ENCODE data around the gene GOLGA6L10. TPM values are rescaled to one million over a fixed set of nuclear protein-coding genes. Genes with fewer than 3 reads are reported as not detected.

The GOLGA6L10 gene
- total and polyA plus RNA-seq, 9 of the 15 experiments (the other 6 are each of a cell fraction or from before 2014, with no cell fraction given): 0.32 to 7.1 (median 2.0) TPM

DNA sequence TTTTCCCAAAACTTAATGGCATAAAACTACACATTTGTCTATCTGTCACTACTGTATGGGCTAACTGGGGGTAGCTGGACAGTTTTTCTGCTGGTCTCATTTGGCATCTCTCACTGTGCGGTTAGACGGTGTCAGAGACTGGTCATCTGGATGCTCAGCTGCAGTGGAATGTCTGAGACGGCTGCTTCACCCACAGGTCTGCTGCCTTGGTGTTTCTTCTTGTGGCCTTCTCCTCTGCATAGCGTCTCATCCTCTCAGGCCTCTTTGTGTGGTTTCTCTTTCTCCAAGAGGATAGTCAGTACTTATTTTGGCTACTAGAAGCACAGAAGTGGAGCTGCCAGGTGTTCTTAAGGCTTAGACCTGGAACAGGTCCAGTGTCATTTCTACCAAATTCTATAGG lies 44.4 kb upstream of the GOLGA6L10 start:
- H3K9me3 ChIP-seq (replicated peaks; ENCODE audit: control insufficient read depth, insufficient read depth, low read depth, low read length): no peaks in the 10 kb centered on the region
- H3K79me2 ChIP-seq (ENCODE audit: control insufficient read depth, insufficient read depth, low read length): peaks cover 44% of the 10 kb centered on the region
- WGBS (ENCODE audit: insufficient coverage, low coverage, missing lambda C conversion rate): 52% methylated on average over 4 of the region's 4 CpGs
- H3K4me1 ChIP-seq (replicated peaks in 1 of 2; ENCODE audit: control insufficient read depth in 2 of 2, insufficient read depth in 2 of 2, low read length in 2 of 2): peaks cover 0 to 9% of the 10 kb centered on the region in 2 experiments
- no peak overlapping the region for H3K27ac ChIP-seq (ENCODE audit: extremely low read depth, low read depth, low read length)
- H3K27me3 ChIP-seq (ENCODE audit: control insufficient read depth in 2 of 2, insufficient read depth in 2 of 2, low read length in 2 of 2): no peaks in the 10 kb centered on the region
- no peaks in the 10 kb centered on the region for H3K36me3 ChIP-seq (ENCODE audit: control insufficient read depth, insufficient read depth, low read length)
- no TSS peak for BruUV-seq (replicated peaks)
- no peaks in the 10 kb centered on the region for H3K9me1 ChIP-seq (ENCODE audit: control insufficient read depth, insufficient read depth, low read length)
- no peak overlapping the region for H3K4me2 ChIP-seq (ENCODE audit: insufficient read depth, low read length)
- CTCF ChIA-PET (ENCODE audit: low intra/inter-chr PET ratio): no interaction called here
- H4K20me1 ChIP-seq (replicated peaks; ENCODE audit: control insufficient read depth, insufficient read depth, low read length): no peaks in the 10 kb centered on the region
- ATAC-seq (no peak), FAIRE-seq (no peak), DNase-seq (ENCODE audit: extremely low read depth in 1 of 4, low spot score in 3 of 4) (no peak)
- in situ Hi-C loops (cut with MboI) (loop anchor here (25.0 kb wide), 1 partner anchor 1944 kb away; no protein-coding TSS in a partner anchor), intact Hi-C loops (cut with micrococcal nuclease) (no loop called here)
- no peak overlapping the region for H2AFZ ChIP-seq (ENCODE audit: low read depth, low read length)
- no peak overlapping the region; a peak in 1 of 4 replicates for H3K9ac ChIP-seq (ENCODE audit: insufficient read depth in 1 of 2, low read depth in 2 of 2, low read length in 2 of 2)
- no peak overlapping the region for H3K4me3 ChIP-seq
- POLR2A ChIA-PET: no interaction called here
- TF ChIP-seq YBX1 (IDR thresholded peaks at IDR 0.05) (no peak), NEUROD1 (IDR thresholded peaks at IDR 0.05; ENCODE audit: borderline replicate concordance, low read depth, low read length, partially characterized antibody) (no peak), CSDE1 (IDR thresholded peaks at IDR 0.05) (no peak), TAF7 (tag; IDR thresholded peaks at IDR 0.05) (no peak), NRF1 (conservative IDR thresholded peaks at IDR 0.05 in 1 of 2, IDR thresholded peaks at IDR 0.05 in 1 of 2) (no peak), TOE1 (IDR thresholded peaks at IDR 0.05; ENCODE audit: borderline replicate concordance) (no peak), TOE1 (CRISPR knock-in tag; IDR thresholded peaks at IDR 0.05; ENCODE audit: borderline replicate concordance, low read depth) (no peak), ZNF324 (CRISPR knock-in tag; IDR thresholded peaks at IDR 0.05) (no peak), TAL1 (IDR thresholded peaks at IDR 0.05) (no peak)
- TF ChIP-seq, protein P1, sequence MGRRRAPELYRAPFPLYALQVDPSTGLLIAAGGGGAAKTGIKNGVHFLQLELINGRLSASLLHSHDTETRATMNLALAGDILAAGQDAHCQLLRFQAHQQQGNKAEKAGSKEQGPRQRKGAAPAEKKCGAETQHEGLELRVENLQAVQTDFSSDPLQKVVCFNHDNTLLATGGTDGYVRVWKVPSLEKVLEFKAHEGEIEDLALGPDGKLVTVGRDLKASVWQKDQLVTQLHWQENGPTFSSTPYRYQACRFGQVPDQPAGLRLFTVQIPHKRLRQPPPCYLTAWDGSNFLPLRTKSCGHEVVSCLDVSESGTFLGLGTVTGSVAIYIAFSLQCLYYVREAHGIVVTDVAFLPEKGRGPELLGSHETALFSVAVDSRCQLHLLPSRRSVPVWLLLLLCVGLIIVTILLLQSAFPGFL (CRISPR knock-in tag; IDR thresholded peaks at IDR 0.05): no peak
- TF ChIP-seq, protein P2, sequence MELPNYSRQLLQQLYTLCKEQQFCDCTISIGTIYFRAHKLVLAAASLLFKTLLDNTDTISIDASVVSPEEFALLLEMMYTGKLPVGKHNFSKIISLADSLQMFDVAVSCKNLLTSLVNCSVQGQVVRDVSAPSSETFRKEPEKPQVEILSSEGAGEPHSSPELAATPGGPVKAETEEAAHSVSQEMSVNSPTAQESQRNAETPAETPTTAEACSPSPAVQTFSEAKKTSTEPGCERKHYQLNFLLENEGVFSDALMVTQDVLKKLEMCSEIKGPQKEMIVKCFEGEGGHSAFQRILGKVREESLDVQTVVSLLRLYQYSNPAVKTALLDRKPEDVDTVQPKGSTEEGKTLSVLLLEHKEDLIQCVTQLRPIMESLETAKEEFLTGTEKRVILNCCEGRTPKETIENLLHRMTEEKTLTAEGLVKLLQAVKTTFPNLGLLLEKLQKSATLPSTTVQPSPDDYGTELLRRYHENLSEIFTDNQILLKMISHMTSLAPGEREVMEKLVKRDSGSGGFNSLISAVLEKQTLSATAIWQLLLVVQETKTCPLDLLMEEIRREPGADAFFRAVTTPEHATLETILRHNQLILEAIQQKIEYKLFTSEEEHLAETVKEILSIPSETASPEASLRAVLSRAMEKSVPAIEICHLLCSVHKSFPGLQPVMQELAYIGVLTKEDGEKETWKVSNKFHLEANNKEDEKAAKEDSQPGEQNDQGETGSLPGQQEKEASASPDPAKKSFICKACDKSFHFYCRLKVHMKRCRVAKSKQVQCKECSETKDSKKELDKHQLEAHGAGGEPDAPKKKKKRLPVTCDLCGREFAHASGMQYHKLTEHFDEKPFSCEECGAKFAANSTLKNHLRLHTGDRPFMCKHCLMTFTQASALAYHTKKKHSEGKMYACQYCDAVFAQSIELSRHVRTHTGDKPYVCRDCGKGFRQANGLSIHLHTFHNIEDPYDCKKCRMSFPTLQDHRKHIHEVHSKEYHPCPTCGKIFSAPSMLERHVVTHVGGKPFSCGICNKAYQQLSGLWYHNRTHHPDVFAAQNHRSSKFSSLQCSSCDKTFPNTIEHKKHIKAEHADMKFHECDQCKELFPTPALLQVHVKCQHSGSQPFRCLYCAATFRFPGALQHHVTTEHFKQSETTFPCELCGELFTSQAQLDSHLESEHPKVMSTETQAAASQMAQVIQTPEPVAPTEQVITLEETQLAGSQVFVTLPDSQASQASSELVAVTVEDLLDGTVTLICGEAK (IDR thresholded peaks at IDR 0.05): no peak
- TF ChIP-seq, protein P2 (CRISPR knock-in tag; IDR thresholded peaks at IDR 0.05): no peak

All from K562 (cell line).